Panc1 (cell line): ENCODE data around the gene SHANK1. TPM values are rescaled to one million over a fixed set of nuclear protein-coding genes. Genes with fewer than 3 reads are reported as not detected.

Source experiments
- ATAC-seq: fragments of 200-7000 bp; cut with Tn5 transposase; 2 replicates; pipeline ENCODE4 v1.9.1; 2020; ENCODE audit warnings: mild to moderate bottlenecking, moderate library complexity
- BruUV-seq: library from RNA; stranded (reverse); fragments of 400-500 nt; replicated peaks from 2 replicates; lab custom pipeline; 2021; lab: Mats Ljungman, UMichigan
- CTCF ChIA-PET: fragments of 300-600 bp; sonication (Branson Sonifier 250); formaldehyde crosslinking; loops from one replicate; lab custom pipeline; 2022; ENCODE audit warnings: antibody characterized with exemption; lab: Charles Lee
- POLR2A ChIA-PET: fragments of 300-600 bp; sonication (Branson Sonifier 250); formaldehyde crosslinking; loops from one replicate; lab custom pipeline; 2022; ENCODE audit warnings: antibody characterized with exemption; lab: Charles Lee
- DNase-seq: peaks from one replicate; pipeline ENCODE4 v3.0.0-alpha.2; 2010; ENCODE audit warnings: low read depth, low spot score
- H3K27ac ChIP-seq: 2 replicates; pipeline ENCODE4 v1.5.1; 2011; ENCODE audit warnings: mild to moderate bottlenecking, low read length, inconsistent platforms
- H3K27me3 ChIP-seq: fragments of 200-500 bp; sonication (Bioruptor generic); 2 replicates; pipeline ENCODE4 v1.6.0; 2014; ENCODE audit warnings: low read length, inconsistent platforms; ENCODE audit not compliant: control insufficient read depth, insufficient read depth
- H3K36me3 ChIP-seq: fragments of 200-500 bp; sonication (Bioruptor generic); 2 replicates; pipeline ENCODE4 v1.5.1; 2014; ENCODE audit warnings: inconsistent platforms, mild to moderate bottlenecking, low read length, moderate library complexity; ENCODE audit not compliant: control insufficient read depth, insufficient read depth
- H3K4me1 ChIP-seq: 2 replicates; pipeline ENCODE4 v1.5.1; 2011; ENCODE audit warnings: inconsistent platforms, mild to moderate bottlenecking, low read length, moderate library complexity; ENCODE audit not compliant: control insufficient read depth, insufficient read depth
- H3K4me3 ChIP-seq, 2 experiments: 2 replicates each; pipeline ENCODE4 v1.5.1; 2011 to 2012; ENCODE audit warnings: low read depth in 2 of 2, low read length in 2 of 2, mild to moderate bottlenecking in 2 of 2, inconsistent platforms in 1 of 2, moderate library complexity in 1 of 2
- H3K9me3 ChIP-seq: fragments of 200-500 bp; sonication (Bioruptor generic); 2 replicates; pipeline ENCODE4 v1.5.1; 2014; ENCODE audit warnings: low read depth, mild to moderate bottlenecking, inconsistent platforms, low read length, moderate library complexity; ENCODE audit not compliant: control insufficient read depth, insufficient read depth
- CTCF ChIP-seq: fragments of 450-650 bp; IDR thresholded peaks from 2 replicates; pipeline ENCODE4 v1.5.1; 2017; ENCODE audit warnings: mild to moderate bottlenecking
- POLR2AphosphoS5 ChIP-seq: IDR thresholded peaks from 2 replicates; pipeline ENCODE4 v1.6.1; 2012; ENCODE audit warnings: mild to moderate bottlenecking, low read depth, low read length, moderate library complexity
- REST ChIP-seq, 2 experiments: IDR thresholded peaks; 2 replicates each; pipeline ENCODE4 v1.6.1; 2011 to 2012; ENCODE audit warnings: low read depth in 2 of 2, control low read depth in 1 of 2, low read length in 1 of 2, mild to moderate bottlenecking in 1 of 2, moderate library complexity in 1 of 2; ENCODE audit not compliant: insufficient read depth in 1 of 2
- SIN3A ChIP-seq: IDR thresholded peaks from 2 replicates; pipeline ENCODE4 v1.6.1; 2012; ENCODE audit warnings: low read depth, mild to moderate bottlenecking, low read length, moderate library complexity, borderline replicate concordance; ENCODE audit not compliant: insufficient read depth
- TCF7L2 ChIP-seq: IDR thresholded peaks from 2 replicates; pipeline ENCODE4 v1.6.1; 2011; ENCODE audit warnings: mild to moderate bottlenecking, low read depth, low read length, inconsistent platforms
- in situ Hi-C: cut with HindIII; loops from 2 replicates; pipeline ENCODE4 v1.10.0; 2016; ENCODE audit warnings: low sequenced_read_pairs, low pct_unique_long_range_greater_than_20kb
- intact Hi-C: fragments of 100-400 bp; cut with micrococcal nuclease; formaldehyde crosslinking; loops from one replicate; pipeline ENCODE4 v1.10.0; 2022; ENCODE audit not compliant: unreplicated experiment
- total RNA-seq: library from RNA; stranded (reverse); gene quantifications from one replicate; pipeline ENCODE4 v1.2.1, GENCODE V29; 2021; ENCODE audit not compliant: unreplicated experiment

The SHANK1 gene
- total RNA-seq, 1 experiment from 2014 or later = not detected

- DNase-seq (no peak), ATAC-seq (no peak)
- TF ChIP-seq REST (IDR thresholded peaks at IDR 0.05; ENCODE audit: insufficient read depth in 1 of 2, low read depth in 2 of 2, low read length in 1 of 2) (no peak), CTCF (no peak), TCF7L2 (no peak), POLR2AphosphoS5 (no peak), SIN3A (no peak)
- Histone ChIP-seq H3K36me3 (no peaks in the 10 kb centered on the region; the same call in 1 of the 2 replicates), H3K4me3 (peak overlapping the region in 1 of 2 experiments; percentile 38; a peak in 1 of 4 replicates), H3K27me3 (no peaks in the 10 kb centered on the region), H3K9me3 (no peaks in the 10 kb centered on the region), H3K4me1 (no peaks in the 10 kb centered on the region), H3K27ac (no peak overlapping the region)
- BruUV-seq = no TSS peak
- intact Hi-C loops (no loop called here), in situ Hi-C loops (no loop called here)
- CTCF ChIA-PET = no interaction called here
- POLR2A ChIA-PET = no interaction called here
Observed at GRCh38 chr19:50724522-50725217, 5.1 kb upstream of the SHANK1 start.

DNA sequence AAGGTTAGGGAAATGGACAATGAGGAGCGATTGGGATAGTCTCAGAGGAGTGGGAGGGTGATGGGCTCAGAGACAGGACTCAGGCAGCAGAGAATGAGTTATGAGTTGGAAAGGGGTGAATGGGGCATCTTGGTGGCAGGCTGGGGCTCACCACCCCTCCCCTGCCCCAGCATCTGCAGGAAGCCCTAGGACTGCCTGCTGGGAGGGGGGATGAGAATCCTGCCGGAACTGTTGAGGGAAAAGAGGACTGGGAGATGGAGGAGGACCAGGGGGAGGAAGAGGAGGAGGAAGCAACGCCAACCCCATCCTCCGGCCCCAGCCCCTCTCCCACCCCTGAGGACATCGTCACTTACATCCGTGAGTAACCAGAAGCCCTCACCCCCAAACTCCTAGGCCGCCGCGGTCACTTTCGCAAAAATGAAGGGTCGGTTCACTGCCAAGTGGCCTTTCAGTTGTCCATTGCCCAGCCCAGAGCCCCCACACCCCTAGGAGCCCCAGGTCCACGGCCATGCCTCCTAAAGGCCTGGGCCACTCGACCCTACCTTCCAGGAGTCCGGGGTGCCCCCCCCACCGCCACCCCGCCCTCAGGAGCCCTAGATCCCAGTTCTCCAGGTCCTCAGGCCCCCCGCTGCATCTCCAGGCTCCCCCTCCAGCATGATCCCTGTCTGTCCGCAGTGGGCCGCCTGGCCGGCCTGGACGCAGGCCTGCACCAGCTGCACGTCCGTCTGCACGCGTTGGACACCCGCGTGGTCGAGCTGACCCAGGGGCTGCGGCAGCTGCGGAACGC lies 4.3 kb upstream of the SHANK1 start:
- in situ Hi-C loops = no loop called here
- CTCF ChIA-PET = no interaction called here
- TF ChIP-seq CTCF (no peak), TCF7L2 (no peak), POLR2AphosphoS5 (no peak), SIN3A (no peak)
- Histone ChIP-seq H3K27me3 (no peaks in the 10 kb centered on the region), H3K4me1 (no peaks in the 10 kb centered on the region), H3K4me3 (peak overlapping the region in 1 of 2 experiments; percentile 24; a peak in 1 of 4 replicates), H3K9me3 (no peaks in the 10 kb centered on the region), H3K36me3 (no peaks in the 10 kb centered on the region; the same call in 1 of the 2 replicates), H3K27ac (no peak overlapping the region)
- DNase-seq = no peak
- intact Hi-C loops = no loop called here
- no peak for ATAC-seq
- POLR2A ChIA-PET = no interaction called here
- BruUV-seq = no TSS peak
